BE2C (cell line): ENCODE results near the gene BGLAP.

Experiments used
- DNase-seq: peaks from one replicate; pipeline ENCODE4 v3.0.0-alpha.2; 2020
- H3K27me3 ChIP-seq: fragments of 250-450 bp; sonication (Bioruptor Pico); 2 replicates; pipeline ENCODE4 v1.5.1; 2020; ENCODE audit warnings: mild to moderate bottlenecking
- H3K36me3 ChIP-seq: fragments of 250-450 bp; sonication (Bioruptor Pico); 2 replicates; pipeline ENCODE4 v1.5.1; 2020; ENCODE audit warnings: mild to moderate bottlenecking
- H3K4me1 ChIP-seq: fragments of 250-450 bp; sonication (Bioruptor Pico); 2 replicates; pipeline ENCODE4 v1.5.1; 2020
- H3K4me3 ChIP-seq: 2 replicates; pipeline ENCODE4 v1.5.1; 2011; ENCODE audit warnings: low read depth, low read length
- H3K9me3 ChIP-seq: fragments of 250-450 bp; sonication (Bioruptor Pico); 2 replicates; pipeline ENCODE4 v1.5.1; 2020
- TF ChIP-seq, protein P1 (sequence below): IDR thresholded peaks from 2 replicates; pipeline ENCODE4 v1.5.1; 2012; ENCODE audit warnings: mild to moderate bottlenecking, low read depth, low read length

The BGLAP gene

GRCh38 chr1:156276966-156277381 is 35.0 kb downstream of the BGLAP start:
- Histone ChIP-seq H3K4me1 (peaks cover 5% of the 10 kb centered on the region; the same call in 1 of the 2 replicates), H3K4me3 (no peak overlapping the region), H3K27me3 (no peaks in the 10 kb centered on the region), H3K36me3 (peaks cover 91% of the 10 kb centered on the region), H3K9me3 (no peaks in the 10 kb centered on the region)
- no peak for DNase-seq
- TF ChIP-seq, protein P1, sequence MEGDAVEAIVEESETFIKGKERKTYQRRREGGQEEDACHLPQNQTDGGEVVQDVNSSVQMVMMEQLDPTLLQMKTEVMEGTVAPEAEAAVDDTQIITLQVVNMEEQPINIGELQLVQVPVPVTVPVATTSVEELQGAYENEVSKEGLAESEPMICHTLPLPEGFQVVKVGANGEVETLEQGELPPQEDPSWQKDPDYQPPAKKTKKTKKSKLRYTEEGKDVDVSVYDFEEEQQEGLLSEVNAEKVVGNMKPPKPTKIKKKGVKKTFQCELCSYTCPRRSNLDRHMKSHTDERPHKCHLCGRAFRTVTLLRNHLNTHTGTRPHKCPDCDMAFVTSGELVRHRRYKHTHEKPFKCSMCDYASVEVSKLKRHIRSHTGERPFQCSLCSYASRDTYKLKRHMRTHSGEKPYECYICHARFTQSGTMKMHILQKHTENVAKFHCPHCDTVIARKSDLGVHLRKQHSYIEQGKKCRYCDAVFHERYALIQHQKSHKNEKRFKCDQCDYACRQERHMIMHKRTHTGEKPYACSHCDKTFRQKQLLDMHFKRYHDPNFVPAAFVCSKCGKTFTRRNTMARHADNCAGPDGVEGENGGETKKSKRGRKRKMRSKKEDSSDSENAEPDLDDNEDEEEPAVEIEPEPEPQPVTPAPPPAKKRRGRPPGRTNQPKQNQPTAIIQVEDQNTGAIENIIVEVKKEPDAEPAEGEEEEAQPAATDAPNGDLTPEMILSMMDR = no peak

DNA sequence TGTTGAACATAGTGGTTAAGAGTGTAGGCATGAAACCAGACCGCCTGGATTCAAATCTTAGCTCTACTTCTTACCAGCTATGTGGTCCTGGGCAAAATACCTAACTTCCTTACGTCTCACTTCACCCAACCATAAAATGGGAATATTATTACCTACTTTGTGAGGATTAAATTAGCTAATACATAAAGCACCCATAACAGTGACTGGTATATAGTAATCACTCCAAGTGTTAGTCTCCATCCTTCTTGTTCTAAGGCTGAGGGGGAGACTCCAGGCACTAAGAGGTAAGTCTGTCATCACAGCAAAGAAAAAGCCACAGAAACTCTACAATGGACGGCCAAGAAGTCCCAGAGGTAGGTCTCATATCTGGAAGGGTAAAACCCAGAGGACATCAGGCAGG is 37.9 kb downstream of the BGLAP start:
- H3K36me3 ChIP-seq = peaks cover 62% of the 10 kb centered on the region

DNA sequence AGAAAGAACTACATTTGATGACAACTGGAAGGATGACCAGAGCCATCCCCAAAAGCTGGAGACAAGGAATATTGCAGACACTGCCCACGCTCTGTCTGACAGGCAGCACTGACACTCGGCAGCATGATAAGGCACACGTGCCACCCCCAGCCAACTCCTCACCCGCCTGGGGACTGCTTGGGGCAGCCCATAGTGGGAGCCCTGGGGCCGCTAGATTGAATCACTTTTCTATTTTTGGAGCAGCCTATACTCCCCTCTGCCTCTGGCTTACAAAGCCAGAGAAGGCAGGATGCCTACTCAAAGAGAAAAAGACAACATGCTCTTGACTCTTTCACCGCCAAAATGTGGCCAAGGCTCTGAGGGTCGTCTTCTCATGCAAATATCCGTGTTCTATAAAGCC is 39.3 kb downstream of the BGLAP start:
- DNase-seq = peak; percentile 71
- no peaks in the 10 kb centered on the region for H3K9me3 ChIP-seq
- H3K4me3 ChIP-seq = peak overlapping the region; percentile 73
- H3K27me3 ChIP-seq = no peaks in the 10 kb centered on the region
- H3K36me3 ChIP-seq = peaks cover 49% of the 10 kb centered on the region
- TF ChIP-seq, protein P1 = 0 out of 2 replicates have a peak, but pooled peaks have one; percentile 12
- peaks cover 5% of the 10 kb centered on the region; the same call in 1 of the 2 replicates for H3K4me1 ChIP-seq

More for the DNA sequence above, 37.9 kb downstream of the BGLAP start:
- H3K4me3 ChIP-seq = no peak overlapping the region
- TF ChIP-seq, protein P1 = no peak
- no peak for DNase-seq
- H3K9me3 ChIP-seq = no peaks in the 10 kb centered on the region
- H3K27me3 ChIP-seq = no peaks in the 10 kb centered on the region
- peaks cover 5% of the 10 kb centered on the region; the same call in 1 of the 2 replicates for H3K4me1 ChIP-seq

GRCh38 chr1:156281693-156282478 is 39.9 kb downstream of the BGLAP start:
- H3K36me3 ChIP-seq = peaks cover 43% of the 10 kb centered on the region
- no peaks in the 10 kb centered on the region for H3K27me3 ChIP-seq
- peak; percentile 62 for DNase-seq
- no peaks in the 10 kb centered on the region for H3K9me3 ChIP-seq
- TF ChIP-seq, protein P1 = no peak
- H3K4me1 ChIP-seq = peaks cover 5% of the 10 kb centered on the region; the same call in 1 of the 2 replicates
- peak overlapping the region; percentile 73 for H3K4me3 ChIP-seq

- peak within 1 kb of the TSS; percentile 73 for H3K4me3 ChIP-seq
- peaks cover 5% of the 10 kb centered on the region; the same call in 1 of the 2 replicates for H3K4me1 ChIP-seq
- DNase-seq = peak; percentile 98
- TF ChIP-seq, protein P1 = no peak
- no peaks in the 10 kb centered on the region for H3K9me3 ChIP-seq
- H3K36me3 ChIP-seq = peaks cover 35% of the 10 kb centered on the region
- no peaks in the 10 kb centered on the region for H3K27me3 ChIP-seq
These were observed 40.7 kb downstream of the BGLAP start, which contains the start of gene SMG5 for GRCh38 chr1:156282479-156283222. TSS of gene SMG5 (minus strand) at chr1:156282825. CDS start at chr1:156282680, 145 bp downstream.

GRCh38 chr1:156283521-156283920 is 41.5 kb downstream of the BGLAP start:
- Histone ChIP-seq H3K36me3 (peaks cover 27% of the 10 kb centered on the region), H3K9me3 (no peaks in the 10 kb centered on the region), H3K4me3 (peak overlapping the region; percentile 73), H3K4me1 (peaks cover 5% of the 10 kb centered on the region; the same call in 1 of the 2 replicates), H3K27me3 (no peaks in the 10 kb centered on the region)
- TF ChIP-seq, protein P1 = no peak
- DNase-seq = no peak
